RWPE1 (cell line): ENCODE data around the gene PARD6B.

Experiments
- CTCF ChIA-PET: fragments of 350-600 bp; sonication (Branson Sonifier 250); formaldehyde crosslinking; extraction: SDS; loops from one replicate; lab custom pipeline; 2021; lab: Yijun Ruan, JAX
- POLR2A ChIA-PET: fragments of 400-600 bp; formaldehyde crosslinking; extraction: SDS; loops from one replicate; lab custom pipeline; 2020; ENCODE audit warnings: antibody characterized with exemption; ENCODE audit not compliant: low non-redundant PET; lab: Yijun Ruan, JAX
- DNase-seq: peaks from one replicate; pipeline ENCODE4 v3.0.0; 2012; ENCODE audit warnings: low spot score
- H3K27ac ChIP-seq: fragments of 450-650 bp; 2 replicates; pipeline ENCODE4 v1.5.1; 2017
- CTCF ChIP-seq: fragments of 450-650 bp; conservative IDR thresholded peaks from 2 replicates; pipeline ENCODE4 v1.5.1; 2017; ENCODE audit warnings: low read depth, mild to moderate bottlenecking

PARD6B gene

GRCh38 chr20:50688256-50688975 lies 43.0 kb upstream of the PARD6B start:
- ChIA-PET CTCF (interaction anchor here (0.6 to 1.5 kb wide), 2 partner anchors 25 to 260 kb away, joined by 4 to 6 read pairs; no protein-coding TSS in a partner anchor), POLR2A (no interaction called here)
- H3K27ac ChIP-seq, result no peak overlapping the region

GRCh38 chr20:50689864-50690649 lies 41.3 kb upstream of the PARD6B start:
- no peak overlapping the region for H3K27ac ChIP-seq
- DNase-seq, result no peak
- ChIA-PET CTCF (interaction anchor here (0.6 to 0.9 kb wide), 2 partner anchors 16 to 197 kb away, joined by 3 to 4 read pairs; no protein-coding TSS in a partner anchor), POLR2A (no interaction called here)
- no peak for TF ChIP-seq CTCF

More at GRCh38 chr20:50688256-50688975, 43.0 kb upstream of the PARD6B start:
- no peak for TF ChIP-seq CTCF
- DNase-seq, result no peak

GRCh38 chr20:50690650-50691572 lies 40.5 kb upstream of the PARD6B start, which contains the start of gene RIPOR3:
Gene RIPOR3 (minus strand): TSS chr20:50691542. CDS start chr20:50691128, 414 bp downstream.
- DNase-seq, result no peak
- CTCF ChIA-PET, result interaction anchor here (0.8 to 0.9 kb wide), 2 partner anchors 17 to 27 kb away, joined by 3 to 4 read pairs; no protein-coding TSS in a partner anchor
- POLR2A ChIA-PET, result interaction anchor here (0.6 kb wide), 1 partner anchor 57 kb away, joined by 3 read pairs; no protein-coding TSS in a partner anchor
- TF ChIP-seq CTCF, result no peak
- H3K27ac ChIP-seq, result no peak within 1 kb of the TSS

GRCh38 chr20:50691573-50692551 lies 39.5 kb upstream of the PARD6B start:
- no peak overlapping the region for H3K27ac ChIP-seq
- ChIA-PET POLR2A (interaction anchor here (0.6 kb wide), 1 partner anchor 58 kb away, joined by 3 read pairs; no protein-coding TSS in a partner anchor), CTCF (interaction anchor here (0.7 to 0.8 kb wide), 3 partner anchors 28 to 103 kb away, joined by 3 to 5 read pairs (median 5); no protein-coding TSS in a partner anchor)
- no peak for TF ChIP-seq CTCF
- no peak for DNase-seq

- no peak for DNase-seq
- POLR2A ChIA-PET, result interaction anchor here (0.5 kb wide), 1 partner anchor 1238 kb away, joined by 3 read pairs; no protein-coding TSS in a partner anchor
- no peak for TF ChIP-seq CTCF
- CTCF ChIA-PET, result interaction anchor here (0.6 to 0.7 kb wide), 3 partner anchors 56 to 104 kb away, joined by 3 to 5 read pairs (median 5); partner anchors contain the start of gene BCAS4
- H3K27ac ChIP-seq, result no peak overlapping the region
Measured at GRCh38 chr20:50692552-50692933, 38.8 kb upstream of the PARD6B start.
